ENCODE data around the gene PITPNB. TPM values are rescaled to one million over a fixed set of nuclear protein-coding genes. Genes with fewer than 3 reads are reported as not detected.
A peak's percentile ranks its signal among the peaks of the same experiment; 100 is the strongest.

Gene PITPNB
- total RNA-seq, 1 experiment from 2014 or later, result 135 TPM

- H3K27ac ChIP-seq (ENCODE audit: low read depth, low read length, poor library complexity, severe bottlenecking), result peak overlapping the region; percentile 20
- TF ChIP-seq EZH2 (IDR thresholded peaks at IDR 0.05; ENCODE audit: borderline replicate concordance, low read depth, low read length, poor library complexity, severe bottlenecking), result no peak
- TF ChIP-seq, protein P1, sequence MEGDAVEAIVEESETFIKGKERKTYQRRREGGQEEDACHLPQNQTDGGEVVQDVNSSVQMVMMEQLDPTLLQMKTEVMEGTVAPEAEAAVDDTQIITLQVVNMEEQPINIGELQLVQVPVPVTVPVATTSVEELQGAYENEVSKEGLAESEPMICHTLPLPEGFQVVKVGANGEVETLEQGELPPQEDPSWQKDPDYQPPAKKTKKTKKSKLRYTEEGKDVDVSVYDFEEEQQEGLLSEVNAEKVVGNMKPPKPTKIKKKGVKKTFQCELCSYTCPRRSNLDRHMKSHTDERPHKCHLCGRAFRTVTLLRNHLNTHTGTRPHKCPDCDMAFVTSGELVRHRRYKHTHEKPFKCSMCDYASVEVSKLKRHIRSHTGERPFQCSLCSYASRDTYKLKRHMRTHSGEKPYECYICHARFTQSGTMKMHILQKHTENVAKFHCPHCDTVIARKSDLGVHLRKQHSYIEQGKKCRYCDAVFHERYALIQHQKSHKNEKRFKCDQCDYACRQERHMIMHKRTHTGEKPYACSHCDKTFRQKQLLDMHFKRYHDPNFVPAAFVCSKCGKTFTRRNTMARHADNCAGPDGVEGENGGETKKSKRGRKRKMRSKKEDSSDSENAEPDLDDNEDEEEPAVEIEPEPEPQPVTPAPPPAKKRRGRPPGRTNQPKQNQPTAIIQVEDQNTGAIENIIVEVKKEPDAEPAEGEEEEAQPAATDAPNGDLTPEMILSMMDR (conservative IDR thresholded peaks at IDR 0.05; ENCODE audit: low read depth, low read length), result no peak
- no peaks in the 10 kb centered on the region for H3K27me3 ChIP-seq (replicated peaks; ENCODE audit: insufficient read depth, low read depth, low read length, poor library complexity)
- H3K4me1 ChIP-seq (ENCODE audit: insufficient read depth, low read length, poor library complexity, severe bottlenecking), result peaks cover 49% of the 10 kb centered on the region
- H3K36me3 ChIP-seq (ENCODE audit: insufficient read depth, low read length, poor library complexity, severe bottlenecking), result peaks cover 9% of the 10 kb centered on the region
- POLR2A ChIA-PET (ENCODE audit: low non-redundant PET), result no interaction called here
- H3K4me3 ChIP-seq (ENCODE audit: low read depth, low read length, poor library complexity, severe bottlenecking), result no peak overlapping the region
- CTCF ChIA-PET, result no interaction called here
- intact Hi-C loops (cut with micrococcal nuclease; ENCODE audit: unreplicated experiment), result no loop called here
- no peak for DNase-seq (ENCODE audit: low spot score)
- no peaks in the 10 kb centered on the region for H3K9me3 ChIP-seq (ENCODE audit: low read depth, low read length, poor library complexity, severe bottlenecking)
- BruUV-seq (replicated peaks), result no TSS peak
Observed at GRCh38 chr22:27877501-27877900, 41.6 kb downstream of the PITPNB start.

GRCh38 chr22:27876684-27877083 is 42.4 kb downstream of the PITPNB start:
- TF ChIP-seq, protein P1 (conservative IDR thresholded peaks at IDR 0.05; ENCODE audit: low read depth, low read length), result no peak
- TF ChIP-seq EZH2 (IDR thresholded peaks at IDR 0.05; ENCODE audit: borderline replicate concordance, low read depth, low read length, poor library complexity, severe bottlenecking), result no peak
- POLR2A ChIA-PET (ENCODE audit: low non-redundant PET), result interaction anchor here (0.7 kb wide), 1 partner anchor 9 kb away, joined by 3 read pairs; no protein-coding TSS in a partner anchor
- Histone ChIP-seq H3K4me3 (ENCODE audit: low read depth, low read length, poor library complexity, severe bottlenecking) (no peak overlapping the region), H3K27ac (ENCODE audit: low read depth, low read length, poor library complexity, severe bottlenecking) (no peak overlapping the region), H3K4me1 (ENCODE audit: insufficient read depth, low read length, poor library complexity, severe bottlenecking) (peaks cover 45% of the 10 kb centered on the region), H3K27me3 (replicated peaks; ENCODE audit: insufficient read depth, low read depth, low read length, poor library complexity) (no peaks in the 10 kb centered on the region), H3K36me3 (ENCODE audit: insufficient read depth, low read length, poor library complexity, severe bottlenecking) (peaks cover 14% of the 10 kb centered on the region), H3K9me3 (ENCODE audit: low read depth, low read length, poor library complexity, severe bottlenecking) (no peaks in the 10 kb centered on the region)
- intact Hi-C loops (cut with micrococcal nuclease; ENCODE audit: unreplicated experiment), result no loop called here
- DNase-seq (ENCODE audit: low spot score), result peak; percentile 97
- CTCF ChIA-PET, result no interaction called here
- no TSS peak for BruUV-seq (replicated peaks)

DNA sequence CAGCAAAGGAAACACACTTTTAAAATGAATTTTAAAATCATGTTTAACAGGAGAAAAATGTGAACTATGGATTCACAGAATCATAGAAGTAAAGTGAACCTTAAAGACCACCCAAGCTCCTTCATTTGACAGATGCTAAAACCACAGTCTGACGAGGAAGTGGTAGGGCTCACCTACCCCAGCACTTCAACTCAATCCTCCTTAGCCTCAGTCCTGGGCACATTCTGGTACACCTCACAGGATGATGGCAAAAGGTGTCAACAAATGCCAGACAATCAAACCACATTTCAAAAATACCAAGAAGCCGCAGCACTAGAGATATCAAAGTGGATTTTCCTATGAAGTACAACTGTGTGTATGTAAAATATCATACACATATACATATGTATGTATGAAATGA is 43.1 kb downstream of the PITPNB start:
- POLR2A ChIA-PET (ENCODE audit: low non-redundant PET), result no interaction called here
- no peak overlapping the region for H3K4me3 ChIP-seq (ENCODE audit: low read depth, low read length, poor library complexity, severe bottlenecking)
- no peaks in the 10 kb centered on the region for H3K27me3 ChIP-seq (replicated peaks; ENCODE audit: insufficient read depth, low read depth, low read length, poor library complexity)
- CTCF ChIA-PET, result no interaction called here
- no peak for DNase-seq (ENCODE audit: low spot score)
- intact Hi-C loops (cut with micrococcal nuclease; ENCODE audit: unreplicated experiment), result no loop called here
- peaks cover 22% of the 10 kb centered on the region for H3K36me3 ChIP-seq (ENCODE audit: insufficient read depth, low read length, poor library complexity, severe bottlenecking)
- H3K4me1 ChIP-seq (ENCODE audit: insufficient read depth, low read length, poor library complexity, severe bottlenecking), result peaks cover 39% of the 10 kb centered on the region
- no peaks in the 10 kb centered on the region for H3K9me3 ChIP-seq (ENCODE audit: low read depth, low read length, poor library complexity, severe bottlenecking)
- no peak overlapping the region for H3K27ac ChIP-seq (ENCODE audit: low read depth, low read length, poor library complexity, severe bottlenecking)
- TF ChIP-seq, protein P1 (conservative IDR thresholded peaks at IDR 0.05; ENCODE audit: low read depth, low read length), result no peak
- no peak for TF ChIP-seq EZH2 (IDR thresholded peaks at IDR 0.05; ENCODE audit: borderline replicate concordance, low read depth, low read length, poor library complexity, severe bottlenecking)
- no TSS peak for BruUV-seq (replicated peaks)
